ENCODE results near the gene GNL2. TPM values are rescaled to one million over a fixed set of nuclear protein-coding genes. Genes with fewer than 3 reads are reported as not detected.
"Not testable (repeated sequence)": the region's sequence is repeated elsewhere in the genome, so short reads cannot be mapped to it uniquely, and the experiment has no call there.

Gene GNL2
- total RNA-seq, 3 donors from 2014 or later: 36.8 to 71.8 (median 63.1) TPM

DNA sequence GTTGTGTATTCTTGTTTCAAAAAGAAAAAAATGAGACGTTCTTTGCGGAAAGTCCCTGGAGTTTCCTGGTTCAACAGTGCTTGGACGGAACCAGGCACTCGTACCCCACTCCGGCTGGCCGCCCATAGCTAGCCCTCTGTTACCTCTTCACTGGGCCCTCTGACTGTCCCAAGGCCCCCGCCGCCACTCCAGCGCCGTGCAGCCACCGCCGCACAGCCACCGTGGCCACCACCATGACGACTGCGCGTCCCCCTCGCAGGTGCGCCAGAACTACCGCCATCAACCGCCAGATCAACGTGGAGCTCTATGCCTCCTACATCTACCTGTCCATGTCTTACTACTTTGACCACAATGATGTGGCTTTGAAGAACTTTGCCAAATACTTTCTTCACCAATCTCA is 51.2 kb downstream of the GNL2 start:
- no peak for DNase-seq (ENCODE audit: low spot score in 2 of 2)
- H3K27me3 ChIP-seq: no peaks in the 10 kb centered on the region
- no peaks in the 10 kb centered on the region for H3K9me3 ChIP-seq
- H3K27ac ChIP-seq: no peak overlapping the region
- no peak overlapping the region for H3K4me3 ChIP-seq
- intact Hi-C loops (cut with DNase I; ENCODE audit: low total_unique reads): no loop called here
- H3K4me1 ChIP-seq: no peaks in the 10 kb centered on the region
- H3K36me3 ChIP-seq: no peaks in the 10 kb centered on the region
- no peak for TF ChIP-seq CTCF (IDR thresholded peaks at IDR 0.05)
- TF ChIP-seq POLR2AphosphoS5 (IDR thresholded peaks at IDR 0.05): no peak
- TF ChIP-seq POLR2A (IDR thresholded peaks at IDR 0.05): no peak

DNA sequence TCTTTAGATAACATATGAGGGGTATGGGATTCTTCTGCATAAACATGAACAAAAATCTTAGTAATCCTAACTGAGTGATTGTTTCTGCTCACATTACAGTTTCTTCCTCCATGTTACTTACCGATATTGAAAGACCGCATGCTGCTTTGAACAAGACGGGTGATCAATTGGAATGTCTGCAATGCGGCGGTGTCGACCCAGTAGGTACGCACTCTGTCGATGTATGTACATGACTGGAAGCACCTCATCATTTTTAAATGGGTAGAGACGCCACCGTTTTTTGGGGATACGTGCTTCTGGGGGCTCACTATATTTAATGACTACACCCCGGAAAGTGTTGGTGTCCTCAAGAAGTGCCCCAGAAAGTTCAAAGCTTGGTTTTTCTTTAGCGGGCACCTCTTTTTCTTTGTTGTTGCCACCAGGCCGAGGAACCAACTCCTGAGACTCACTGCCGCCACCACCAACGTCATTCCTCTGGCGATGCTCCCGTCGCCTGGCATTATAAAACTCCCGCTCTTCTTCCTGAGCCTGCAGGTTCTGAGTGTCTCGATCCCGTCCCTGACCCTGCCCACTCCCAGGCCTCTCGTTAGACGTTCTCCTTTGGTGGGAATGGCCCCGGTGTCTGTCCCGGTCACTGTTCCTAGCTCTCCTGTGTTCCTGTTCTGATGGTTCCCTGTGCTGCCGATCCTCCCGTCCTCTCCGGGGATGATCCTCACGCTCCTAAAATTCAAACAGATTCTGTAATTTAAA is 55.5 kb downstream of the GNL2 start:
- Histone ChIP-seq H3K9me3 (no peaks in the 10 kb centered on the region), H3K4me1 (no peaks in the 10 kb centered on the region), H3K27me3 (no peaks in the 10 kb centered on the region), H3K27ac (no peak overlapping the region), H3K36me3 (no peaks in the 10 kb centered on the region), H3K4me3 (no peak overlapping the region)
- no peak for TF ChIP-seq POLR2AphosphoS5 (IDR thresholded peaks at IDR 0.05)
- intact Hi-C loops (cut with DNase I; ENCODE audit: low total_unique reads): no loop called here
- no peak for DNase-seq (ENCODE audit: low spot score in 2 of 2)

DNA sequence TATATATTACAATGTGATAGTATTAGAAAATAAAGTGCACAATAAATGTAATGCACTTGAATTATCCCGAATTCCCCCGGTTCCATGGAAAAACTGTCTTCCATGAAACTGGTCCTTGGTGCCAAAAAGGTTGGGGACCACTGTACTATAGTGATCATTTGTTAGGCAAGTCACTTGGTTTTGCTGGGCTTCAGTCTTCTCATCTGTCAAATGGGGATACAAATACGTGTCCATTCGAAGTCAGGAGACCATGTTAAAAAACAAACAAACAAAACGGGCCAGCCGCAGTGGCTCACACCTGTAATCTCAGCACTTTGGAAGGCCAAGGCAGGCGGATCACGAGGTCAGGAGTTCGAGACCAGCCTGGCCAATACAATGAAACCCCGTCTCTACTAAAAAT is 56.6 kb downstream of the GNL2 start:
- H3K9me3 ChIP-seq; DNase-seq (ENCODE audit: low spot score in 2 of 2); H3K4me1 ChIP-seq; H3K4me3 ChIP-seq; H3K27me3 ChIP-seq; H3K36me3 ChIP-seq; intact Hi-C loops (cut with DNase I; ENCODE audit: low total_unique reads); H3K27ac ChIP-seq: not testable (repeated sequence)

DNA sequence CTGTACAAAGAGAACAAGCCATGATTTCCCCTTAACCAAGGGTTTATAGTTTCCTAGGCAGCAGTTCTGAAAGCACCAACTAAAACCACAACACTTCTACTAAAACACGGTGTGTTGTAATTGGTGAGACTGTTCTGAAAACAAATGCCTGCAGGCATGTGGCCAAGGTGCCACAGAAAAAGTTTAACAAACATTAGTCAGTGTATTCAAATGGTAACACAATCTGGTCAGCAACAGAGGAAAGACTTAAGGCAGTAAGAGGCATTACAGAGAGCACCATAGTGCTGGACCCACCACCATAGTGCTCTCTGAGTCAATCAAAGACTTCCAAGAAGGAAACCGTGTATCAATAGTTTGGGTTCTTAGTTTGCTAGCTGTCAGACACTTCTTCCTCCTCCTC is 58.4 kb downstream of the GNL2 start:
- H3K9me3 ChIP-seq: no peaks in the 10 kb centered on the region
- H3K36me3 ChIP-seq: no peaks in the 10 kb centered on the region
- DNase-seq (ENCODE audit: low spot score in 2 of 2): peak; percentile 76
- intact Hi-C loops (cut with DNase I; ENCODE audit: low total_unique reads): no loop called here
- H3K4me1 ChIP-seq: no peaks in the 10 kb centered on the region
- no peak overlapping the region for H3K4me3 ChIP-seq
- H3K27ac ChIP-seq: peak overlapping the region; percentile 86 to 89
- no peak for TF ChIP-seq POLR2A (IDR thresholded peaks at IDR 0.05)
- peak in 1 of 3 donors; percentile 46 for TF ChIP-seq POLR2AphosphoS5 (IDR thresholded peaks at IDR 0.05)
- TF ChIP-seq CTCF (IDR thresholded peaks at IDR 0.05): peak in 1 of 3 donors; percentile 32
- no peaks in the 10 kb centered on the region for H3K27me3 ChIP-seq

DNA sequence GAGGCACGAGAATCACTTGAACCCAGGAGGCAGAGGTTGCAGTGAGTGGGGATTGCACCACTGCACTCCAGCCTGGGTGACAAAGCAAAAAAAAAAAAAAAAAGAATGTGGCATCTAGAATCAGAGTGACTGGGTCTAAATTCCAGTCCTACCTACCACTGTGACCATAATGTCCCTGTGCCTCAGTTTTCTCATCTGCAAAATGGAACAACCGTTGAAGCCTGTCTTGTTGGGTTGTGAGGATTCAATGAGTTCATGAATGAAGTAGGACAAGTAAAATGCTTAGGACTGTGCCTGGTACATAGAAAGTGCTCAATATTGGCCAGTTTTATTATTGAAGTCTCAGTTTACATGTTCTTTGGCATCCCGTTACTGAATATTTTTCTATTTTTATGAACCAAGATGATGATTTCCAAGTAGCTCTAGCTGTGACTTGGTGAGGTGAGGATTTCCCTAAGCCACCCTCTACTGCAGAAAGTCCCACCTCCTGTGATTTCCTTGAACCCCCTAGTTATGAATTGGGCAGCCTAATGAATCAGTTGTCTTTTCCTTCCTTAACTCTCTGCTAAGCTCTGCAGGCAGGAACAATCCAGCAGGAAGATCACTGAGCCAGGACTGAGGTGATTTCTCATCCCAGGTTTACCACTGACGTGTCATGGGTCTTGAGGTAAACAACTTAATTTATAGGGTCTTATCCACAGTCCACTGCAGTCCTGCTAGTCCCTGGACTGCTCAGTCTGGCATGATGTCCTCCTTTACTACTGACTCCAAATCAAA is 62.2 kb downstream of the GNL2 start:
- Histone ChIP-seq H3K4me1 (no peaks in the 10 kb centered on the region), H3K27ac (peak overlapping the region; percentile 86 to 89), H3K9me3 (no peaks in the 10 kb centered on the region), H3K36me3 (no peaks in the 10 kb centered on the region), H3K27me3 (no peaks in the 10 kb centered on the region), H3K4me3 (no peak overlapping the region)
- TF ChIP-seq POLR2A (IDR thresholded peaks at IDR 0.05) (no peak), POLR2AphosphoS5 (IDR thresholded peaks at IDR 0.05) (no peak), CTCF (IDR thresholded peaks at IDR 0.05) (no peak)
- DNase-seq (ENCODE audit: low spot score in 2 of 2): peak in 1 of 2 donors; percentile 15
- intact Hi-C loops (cut with DNase I; ENCODE audit: low total_unique reads): no loop called here

GRCh38 chr1:37532418-37533156 is 63.1 kb downstream of the GNL2 start:
- H3K9me3 ChIP-seq: not testable (repeated sequence)
- peak overlapping the region; percentile 45 to 89 for H3K27ac ChIP-seq

GRCh38 chr1:37529888-37530287 is 65.8 kb downstream of the GNL2 start:
- H3K9me3 ChIP-seq; DNase-seq (ENCODE audit: low spot score in 2 of 2); H3K4me3 ChIP-seq; H3K27me3 ChIP-seq; intact Hi-C loops (cut with DNase I; ENCODE audit: low total_unique reads); H3K27ac ChIP-seq; H3K36me3 ChIP-seq; H3K4me1 ChIP-seq: not testable (repeated sequence)

More at GRCh38 chr1:37532418-37533156, 63.1 kb downstream of the GNL2 start:
- DNase-seq (ENCODE audit: low spot score in 2 of 2); H3K36me3 ChIP-seq; intact Hi-C loops (cut with DNase I; ENCODE audit: low total_unique reads); H3K27me3 ChIP-seq; H3K4me1 ChIP-seq; H3K4me3 ChIP-seq: not testable (repeated sequence)

Measured in breast epithelium (tissue), 4 donors.